ENCODE measurements around the gene TSR1. TPM values are rescaled to one million over a fixed set of nuclear protein-coding genes. Genes with fewer than 3 reads are reported as not detected.
A peak's percentile ranks its signal among the peaks of the same experiment; 100 is the strongest.

The TSR1 gene
- 47.1 and 52.6 TPM in 2 replicates for total RNA-seq
- polyA plus RNA-seq = 34.0 and 43.1 TPM in 2 replicates

- peaks cover 4% of the 10 kb centered on the region for H3K4me1 ChIP-seq (ENCODE audit: low read depth)
- peaks cover 33% of the 10 kb centered on the region for H3K36me3 ChIP-seq
- peak; percentile 25 for TF ChIP-seq CTCF (IDR thresholded peaks at IDR 0.05; ENCODE audit: low read depth, low read length)
- peak within 1 kb of the TSS; percentile 77 for H3K27ac ChIP-seq
- DNase-seq (ENCODE audit: low read depth in 1 of 2, low spot score in 1 of 2) = peak; percentile 93 to 95
- no peaks in the 10 kb centered on the region for H3K27me3 ChIP-seq
- H3K9me3 ChIP-seq (ENCODE audit: low read depth) = no peaks in the 10 kb centered on the region
- H3K4me3 ChIP-seq = peak within 1 kb of the TSS; percentile 100
Measured at GRCh38 chr17:2336215-2336851, at the start of gene TSR1. Gene TSR1 (minus strand): TSS chr17:2336457. CDS start chr17:2336427, 30 bp downstream.

- H3K27me3 ChIP-seq = no peaks in the 10 kb centered on the region
- peak in 1 of 2 donors; percentile 37 for DNase-seq (ENCODE audit: low read depth in 1 of 2, low spot score in 1 of 2)
- H3K27ac ChIP-seq = peak overlapping the region; percentile 22
- H3K4me3 ChIP-seq = no peak overlapping the region
- H3K36me3 ChIP-seq = peaks cover 6% of the 10 kb centered on the region
- peaks cover 34% of the 10 kb centered on the region for H3K4me1 ChIP-seq (ENCODE audit: low read depth)
- no peak for TF ChIP-seq CTCF (IDR thresholded peaks at IDR 0.05; ENCODE audit: low read depth, low read length)
- H3K9me3 ChIP-seq (ENCODE audit: low read depth) = no peaks in the 10 kb centered on the region
Measured at GRCh38 chr17:2385240-2386210, 49.3 kb upstream of the TSR1 start.

- Histone ChIP-seq H3K9me3 (ENCODE audit: low read depth) (no peaks in the 10 kb centered on the region), H3K36me3 (peaks cover 6% of the 10 kb centered on the region), H3K4me1 (ENCODE audit: low read depth) (peaks cover 34% of the 10 kb centered on the region), H3K27ac (peak overlapping the region; percentile 22), H3K4me3 (no peak overlapping the region), H3K27me3 (no peaks in the 10 kb centered on the region)
- no peak for DNase-seq (ENCODE audit: low read depth in 1 of 2, low spot score in 1 of 2)
- TF ChIP-seq CTCF (IDR thresholded peaks at IDR 0.05; ENCODE audit: low read depth, low read length) = no peak
Measured at GRCh38 chr17:2384439-2385127, 48.3 kb upstream of the TSR1 start.

GRCh38 chr17:2383628-2384167 lies 47.4 kb upstream of the TSR1 start:
- Histone ChIP-seq H3K27me3 (no peaks in the 10 kb centered on the region), H3K9me3 (ENCODE audit: low read depth) (no peaks in the 10 kb centered on the region), H3K36me3 (peaks cover 6% of the 10 kb centered on the region), H3K27ac (peak overlapping the region; percentile 54), H3K4me3 (no peak overlapping the region), H3K4me1 (ENCODE audit: low read depth) (peaks cover 34% of the 10 kb centered on the region)
- DNase-seq (ENCODE audit: low read depth in 1 of 2, low spot score in 1 of 2) = no peak
- no peak for TF ChIP-seq CTCF (IDR thresholded peaks at IDR 0.05; ENCODE audit: low read depth, low read length)
